GM18907 (cell line): Measurements from ENCODE around the gene C1QTNF8.
"Not testable (repeated sequence)": the region's sequence is repeated elsewhere in the genome, so short reads cannot be mapped to it uniquely, and the experiment has no call there.

ENCODE experiments used
- ATAC-seq: cut with Tn5 transposase; IDR thresholded peaks from one replicate; pipeline ENCODE4 v1.9.1; 2021; ENCODE audit warnings: mild to moderate bottlenecking, moderate library complexity; ENCODE audit not compliant: unreplicated experiment

The C1QTNF8 gene

GRCh38 chr16:1094601-1095449, 1.2 kb downstream of the C1QTNF8 start:
- ATAC-seq, result no peak

GRCh38 chr16:1094124-1094479, 1.9 kb downstream of the C1QTNF8 start:
- no peak for ATAC-seq

GRCh38 chr16:1093284-1094123, 2.5 kb downstream of the C1QTNF8 start:
- no peak for ATAC-seq

- ATAC-seq, result not testable (repeated sequence)
These were observed 3.3 kb downstream of the C1QTNF8 start for GRCh38 chr16:1092685-1093283.

- ATAC-seq, result no peak
These were observed 4.0 kb downstream of the C1QTNF8 start for GRCh38 chr16:1091992-1092552.

DNA sequence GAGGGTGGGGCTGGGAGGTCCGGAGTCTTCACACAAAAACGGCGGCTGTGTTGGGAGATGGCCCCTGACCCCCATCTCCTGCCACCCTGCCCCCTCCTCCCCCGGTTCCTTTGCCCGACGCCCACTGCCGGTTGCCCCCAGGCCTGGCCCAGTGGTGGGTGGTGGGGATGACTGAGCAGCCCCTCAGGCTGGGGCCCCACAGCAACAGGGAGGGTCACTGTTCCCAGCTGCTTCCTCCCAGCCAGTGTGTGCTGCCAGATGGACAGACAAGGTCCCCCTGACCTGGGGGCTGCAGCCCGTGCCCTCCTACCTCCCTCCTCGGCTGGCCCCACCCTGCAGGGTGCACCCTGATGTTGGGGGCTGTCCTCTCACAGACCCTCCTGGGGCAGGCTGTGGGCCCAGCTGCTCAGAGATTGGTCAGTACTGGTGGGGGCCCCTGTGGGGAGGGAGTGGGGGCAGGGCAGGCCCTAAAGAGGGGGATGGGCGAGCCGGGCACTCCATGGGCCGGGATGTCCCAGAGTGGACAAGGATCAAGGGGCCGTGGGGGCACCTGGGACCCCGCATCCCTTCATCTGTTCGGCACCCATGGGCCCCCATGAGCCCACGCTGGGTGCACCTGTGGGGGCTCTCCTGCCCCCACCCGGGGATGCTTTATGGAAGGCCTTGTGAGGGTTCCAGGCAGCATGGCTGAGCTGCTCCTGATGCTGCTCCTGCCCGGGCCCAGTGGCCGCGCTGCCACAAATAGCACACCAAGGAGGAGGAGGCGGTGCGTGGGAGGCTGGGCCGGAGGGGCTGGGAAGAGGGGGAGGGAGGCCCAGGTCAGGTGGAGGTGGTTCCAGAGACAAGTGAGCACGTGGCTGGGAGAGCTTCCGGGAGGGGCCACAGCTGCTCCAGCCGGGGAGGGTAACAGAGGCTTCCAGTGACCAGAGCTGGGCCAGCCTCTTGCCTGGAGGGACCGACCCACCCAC, 5.1 kb downstream of the C1QTNF8 start:
- ATAC-seq, result no peak

GRCh38 chr16:1089822-1090619, 6.0 kb downstream of the C1QTNF8 start:
- ATAC-seq, result no peak

DNA sequence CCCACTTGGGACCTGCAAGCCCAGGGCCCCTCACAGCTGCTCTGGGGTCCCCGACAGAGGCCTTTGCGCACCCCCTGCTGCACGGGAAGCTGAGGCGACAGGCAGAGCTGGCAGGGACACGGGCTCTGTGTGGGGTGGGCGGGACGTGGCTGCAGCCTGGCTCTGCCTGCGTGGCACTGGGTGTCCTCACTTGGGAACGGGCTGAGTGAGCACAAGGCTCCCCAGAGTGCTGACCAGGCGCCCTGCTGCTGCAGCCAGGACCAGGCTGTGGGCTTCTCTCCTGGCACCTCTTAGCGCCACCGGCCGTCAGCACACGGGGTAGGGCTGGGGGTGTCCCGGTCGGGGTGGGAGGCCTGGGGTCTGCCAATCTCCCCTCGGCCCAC, 6.6 kb downstream of the C1QTNF8 start:
- no peak for ATAC-seq

DNA sequence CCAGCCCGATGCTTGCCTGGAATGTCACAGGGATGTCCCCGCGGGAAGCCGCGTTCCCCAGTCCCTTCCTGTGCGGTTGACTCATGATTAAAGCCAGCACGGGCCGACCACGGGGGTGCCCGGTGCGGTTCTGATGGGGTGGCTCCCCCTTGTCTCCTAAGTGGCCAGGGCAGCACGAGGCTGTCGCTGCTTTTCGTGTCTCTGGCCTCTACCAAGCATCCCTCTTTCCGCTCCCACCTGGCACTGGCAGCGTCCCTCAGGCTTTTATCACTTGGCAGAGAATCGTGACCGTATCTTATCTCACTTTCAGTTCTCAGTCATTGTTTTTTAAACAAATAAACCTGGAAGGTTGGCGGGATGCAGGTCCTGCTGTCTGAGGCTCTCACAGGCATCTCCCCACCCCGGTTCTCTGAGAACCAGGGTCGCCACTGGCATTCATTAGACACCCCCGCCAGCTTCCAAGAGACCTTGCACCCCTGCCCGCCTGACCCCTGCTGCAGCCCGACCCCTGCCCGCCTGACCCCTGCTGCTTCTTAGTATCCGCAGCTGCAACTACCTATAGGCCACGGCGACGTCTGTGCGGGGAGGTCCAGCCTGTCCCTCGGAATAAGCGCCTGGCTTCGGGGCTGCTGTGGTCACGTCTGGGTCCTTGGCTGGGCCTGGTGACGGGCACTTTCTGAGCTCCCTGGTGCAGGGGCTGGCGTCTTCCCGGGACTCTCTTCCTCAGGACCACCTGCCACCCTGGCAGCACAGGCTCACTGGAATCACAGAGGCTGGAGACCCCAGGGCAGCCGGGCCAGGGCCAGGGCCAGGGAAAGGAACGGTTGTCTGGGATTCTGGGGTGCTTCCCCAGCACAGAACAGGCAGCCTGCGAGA, 7.5 kb downstream of the C1QTNF8 start:
- no peak for ATAC-seq

DNA sequence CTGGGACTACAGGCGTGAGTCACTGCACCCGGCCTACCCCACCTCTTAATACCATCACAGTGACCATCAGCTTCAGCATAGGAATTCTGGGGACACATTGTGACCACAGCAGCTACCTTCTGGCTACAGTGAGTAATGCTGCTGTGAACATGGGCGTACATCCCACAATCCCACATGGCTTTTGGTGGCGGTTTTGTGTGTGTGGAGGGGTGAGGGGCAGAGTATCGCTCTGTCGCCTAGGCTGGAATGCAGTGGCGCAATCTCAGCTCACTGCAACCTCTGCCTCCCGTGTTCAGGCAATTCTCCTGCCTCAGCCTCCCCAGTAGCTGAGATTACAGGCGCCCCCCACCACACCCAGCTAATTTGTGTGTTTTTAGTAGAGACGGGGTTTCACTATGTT, 9.6 kb downstream of the C1QTNF8 start:
- ATAC-seq, result not testable (repeated sequence)

- no peak for ATAC-seq
These were observed 11.1 kb downstream of the C1QTNF8 start for GRCh38 chr16:1084971-1085370.

DNA sequence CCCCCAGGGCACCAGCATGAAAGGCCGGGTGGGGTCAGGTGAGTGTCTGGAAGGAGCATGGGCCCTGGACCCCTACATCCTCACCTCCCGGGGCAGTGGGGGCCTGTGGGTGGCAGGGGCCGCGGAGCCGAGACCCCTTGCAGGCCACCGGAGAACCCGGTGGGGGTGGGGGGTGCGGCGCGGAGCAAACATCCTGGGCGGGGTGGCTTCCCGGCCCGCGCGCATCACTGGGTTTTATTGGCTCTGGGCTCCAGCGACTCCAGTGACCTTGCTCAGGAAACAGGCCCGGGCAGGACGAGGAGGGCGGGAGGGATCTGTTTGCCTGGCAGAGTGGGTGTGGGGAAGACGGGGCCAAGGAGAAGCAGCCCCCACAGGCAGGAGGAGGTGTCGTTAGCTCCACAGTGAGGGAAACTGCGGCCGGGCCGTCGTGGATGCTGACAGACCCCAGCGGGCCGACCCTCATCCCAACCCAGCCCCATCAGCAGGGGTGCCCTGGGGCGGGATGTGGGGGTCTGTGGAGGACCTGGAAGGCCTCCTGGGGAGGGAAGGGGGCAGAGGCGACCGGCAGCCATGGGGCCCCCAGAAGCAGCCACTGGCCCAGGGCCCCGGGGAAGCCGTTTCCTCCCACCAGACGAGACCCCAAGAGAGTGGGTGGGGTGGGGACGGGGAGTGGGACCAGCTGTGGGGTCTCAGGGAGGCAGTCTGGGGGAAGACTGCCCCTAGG, 12.9 kb downstream of the C1QTNF8 start:
- no peak for ATAC-seq

GRCh38 chr16:1082266-1082951, 13.6 kb downstream of the C1QTNF8 start:
- no peak for ATAC-seq

GRCh38 chr16:1081734-1082265, 14.2 kb downstream of the C1QTNF8 start:
- no peak for ATAC-seq

DNA sequence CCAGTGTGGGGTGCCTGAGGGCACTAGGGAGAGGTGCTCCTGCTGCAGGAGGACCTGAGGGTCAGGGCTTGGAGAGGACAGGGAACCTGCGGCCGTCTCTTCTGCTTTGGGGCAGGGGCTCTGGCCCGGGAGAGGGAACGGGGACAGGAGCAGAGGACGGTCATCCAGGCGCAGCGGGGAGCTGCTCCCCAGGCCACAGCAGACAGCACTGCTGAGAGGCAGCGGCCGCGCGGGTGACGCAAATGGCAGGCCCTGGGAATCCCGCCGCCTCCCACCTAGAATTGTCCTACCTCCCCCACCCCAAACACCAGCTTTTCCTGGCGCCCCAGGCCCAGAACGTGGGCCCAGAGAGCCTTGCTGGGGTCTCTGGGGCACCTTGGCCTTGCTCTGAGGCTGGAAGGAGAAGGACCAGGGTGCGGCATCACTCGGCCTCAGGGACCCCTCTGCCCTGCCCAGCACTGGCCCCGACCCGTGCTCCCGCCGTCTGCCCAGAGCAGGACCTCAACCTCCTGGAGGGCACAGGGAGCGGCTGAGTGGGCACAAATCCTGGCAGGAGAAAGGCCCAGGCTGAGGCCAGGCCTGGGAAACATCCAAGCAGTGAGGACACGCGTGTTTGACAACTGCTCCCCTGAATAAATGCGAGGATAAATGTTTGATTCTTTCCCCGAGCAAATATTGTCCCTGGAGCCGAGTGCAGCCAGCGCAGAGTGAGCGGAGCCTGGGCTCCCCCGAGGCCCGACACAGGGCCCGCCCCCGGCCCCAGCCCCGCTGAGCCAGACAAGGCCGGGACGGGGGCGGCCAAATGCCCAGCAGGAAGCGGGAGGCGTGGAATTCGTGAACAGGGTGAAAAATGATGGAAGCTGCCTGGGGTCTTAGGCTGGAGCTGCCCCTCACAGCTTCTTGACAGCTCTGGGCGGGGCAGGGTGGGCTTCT, 15.0 kb downstream of the C1QTNF8 start:
- ATAC-seq, result no peak
